Measurements from ENCODE around the gene SNX24. TPM values are rescaled to one million over a fixed set of nuclear protein-coding genes. Genes with fewer than 3 reads are reported as not detected.

SNX24 gene
- total and polyA plus RNA-seq, 10 of the 15 experiments (the other 5 are each of a cell fraction or from before 2014, with no cell fraction given), result 0.15 to 6.6 (median 4.1) TPM

- intact Hi-C loops (cut with micrococcal nuclease; ENCODE audit: unreplicated experiment), result no loop called here
- no peaks in the 10 kb centered on the region for H3K9me3 ChIP-seq (replicated peaks; ENCODE audit: control insufficient read depth, insufficient read depth, low read length)
- no peak overlapping the region for H3K4me3 ChIP-seq
- peaks cover 3% of the 10 kb centered on the region; the same call in 1 of the 2 replicates for H3K4me1 ChIP-seq (ENCODE audit: control insufficient read depth, insufficient read depth, low read length)
- H3K79me2 ChIP-seq (ENCODE audit: control insufficient read depth, insufficient read depth, low read length), result no peaks in the 10 kb centered on the region
- POLR2A ChIA-PET, result no interaction called here
- SMC1A ChIA-PET (ENCODE audit: uncharacterized antibody, unreplicated experiment), result no interaction called here
- TF ChIP-seq BCL3 (IDR thresholded peaks at IDR 0.05; ENCODE audit: borderline replicate concordance, insufficient read depth, low read depth, low read length, poor library complexity, severe bottlenecking), result no peak
- no peak for TF ChIP-seq ZBTB4 (CRISPR knock-in tag; IDR thresholded peaks at IDR 0.05)
- no peak for TF ChIP-seq ELK1 (IDR thresholded peaks at IDR 0.05; ENCODE audit: low read depth, low read length)
- TF ChIP-seq ZNF592 (IDR thresholded peaks at IDR 0.05), result no peak
- TF ChIP-seq POU2F2 (IDR thresholded peaks at IDR 0.05; ENCODE audit: borderline replicate concordance, low read depth, low read length), result no peak
- TF ChIP-seq HCFC1 (IDR thresholded peaks at IDR 0.05; ENCODE audit: low read length), result no peak
- TF ChIP-seq NRF1 (conservative IDR thresholded peaks at IDR 0.05; ENCODE audit: low read depth, low read length), result no peak
- TF ChIP-seq, protein P1, sequence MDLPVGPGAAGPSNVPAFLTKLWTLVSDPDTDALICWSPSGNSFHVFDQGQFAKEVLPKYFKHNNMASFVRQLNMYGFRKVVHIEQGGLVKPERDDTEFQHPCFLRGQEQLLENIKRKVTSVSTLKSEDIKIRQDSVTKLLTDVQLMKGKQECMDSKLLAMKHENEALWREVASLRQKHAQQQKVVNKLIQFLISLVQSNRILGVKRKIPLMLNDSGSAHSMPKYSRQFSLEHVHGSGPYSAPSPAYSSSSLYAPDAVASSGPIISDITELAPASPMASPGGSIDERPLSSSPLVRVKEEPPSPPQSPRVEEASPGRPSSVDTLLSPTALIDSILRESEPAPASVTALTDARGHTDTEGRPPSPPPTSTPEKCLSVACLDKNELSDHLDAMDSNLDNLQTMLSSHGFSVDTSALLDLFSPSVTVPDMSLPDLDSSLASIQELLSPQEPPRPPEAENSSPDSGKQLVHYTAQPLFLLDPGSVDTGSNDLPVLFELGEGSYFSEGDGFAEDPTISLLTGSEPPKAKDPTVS (IDR thresholded peaks at IDR 0.05; ENCODE audit: low read depth, low read length), result no peak
- no peak for TF ChIP-seq GATAD2B (conservative IDR thresholded peaks at IDR 0.05; ENCODE audit: low read depth)
- no peak for TF ChIP-seq BRCA1 (IDR thresholded peaks at IDR 0.05; ENCODE audit: low read depth, low read length)
- TF ChIP-seq NR2C2 (IDR thresholded peaks at IDR 0.05; ENCODE audit: borderline replicate concordance, control insufficient read depth, insufficient read length, low read depth), result no peak
- no peak overlapping the region for H3K9ac ChIP-seq (ENCODE audit: control insufficient read depth, insufficient read depth, low read length)
- H4K20me1 ChIP-seq (ENCODE audit: control insufficient read depth, insufficient read depth), result no peaks in the 10 kb centered on the region
- DNase-seq (ENCODE audit: low read depth, low spot score) (no peak), FAIRE-seq (no peak), ATAC-seq (peak; percentile 29; the same call in 2 of the 3 replicates)
- H3K36me3 ChIP-seq (ENCODE audit: control insufficient read depth in 2 of 2, insufficient read depth in 2 of 2, low read length in 1 of 2), result no peaks in the 10 kb centered on the region
- peak overlapping the region; percentile 81 for H3K4me2 ChIP-seq (ENCODE audit: control insufficient read depth, insufficient read depth)
- no peak overlapping the region for H3K27ac ChIP-seq (ENCODE audit: control insufficient read depth, insufficient read depth)
- H3K27me3 ChIP-seq (replicated peaks in 1 of 2; ENCODE audit: control insufficient read depth in 2 of 2, insufficient read depth in 2 of 2, low read length in 1 of 2), result peaks cover 4 to 18% of the 10 kb centered on the region in 2 experiments
- CTCF ChIA-PET, result no interaction called here
- in situ Hi-C loops (cut with MboI), result no loop called here
- BruUV-seq (replicated peaks), result no TSS peak
- H2AFZ ChIP-seq (ENCODE audit: control insufficient read depth, low read depth, low read length), result peak overlapping the region; percentile 44; the same call in 1 of the 2 replicates
- WGBS (ENCODE audit: insufficient coverage, insufficient replicate concordance, low lambda C conversion rate, missing lambda C conversion rate), result 4% methylated on average over 27 of the region's 27 CpGs
- RAD21 ChIA-PET (ENCODE audit: unreplicated experiment), result no interaction called here
These were observed 190.0 kb downstream of the SNX24 start for GRCh38 chr5:123035360-123035917.
